Progenitor cell of endocrine pancreas (in vitro differentiated cells): ENCODE data around the gene TRIM47. TPM values are rescaled to one million over a fixed set of nuclear protein-coding genes. Genes with fewer than 3 reads are reported as not detected.
A peak's percentile ranks its signal among the peaks of the same experiment; 100 is the strongest.

ENCODE experiments used
- DNase-seq: peaks from one replicate; pipeline ENCODE4 v3.0.0; 2021; ENCODE audit warnings: low spot score; ENCODE audit not compliant: unreplicated experiment
- H3K27ac Mint-ChIP-seq: 2 replicates; pipeline ENCODE4 v1.8.0; 2021; ENCODE audit warnings: mild to moderate bottlenecking, moderate library complexity, mixed read lengths
- H3K27me3 Mint-ChIP-seq: 2 replicates; pipeline ENCODE4 v1.8.0; 2021; ENCODE audit warnings: mixed read lengths
- H3K36me3 Mint-ChIP-seq: 2 replicates; pipeline ENCODE4 v1.8.0; 2022; ENCODE audit warnings: mixed read lengths; ENCODE audit not compliant: insufficient read depth
- H3K4me1 Mint-ChIP-seq: 2 replicates; pipeline ENCODE4 v1.8.0; 2021; ENCODE audit warnings: low read depth, mixed read lengths
- H3K4me3 Mint-ChIP-seq: 2 replicates; pipeline ENCODE4 v1.8.0; 2021; ENCODE audit warnings: low read depth, mild to moderate bottlenecking, moderate library complexity, mixed read lengths
- H3K9me3 Mint-ChIP-seq: 2 replicates; pipeline ENCODE4 v1.8.0; 2021; ENCODE audit warnings: low read depth, mixed read lengths
- CTCF ChIP-seq: fragments of 200-600 bp; sonication (generic); IDR thresholded peaks from one replicate; pipeline ENCODE4 v1.5.0; 2021; ENCODE audit warnings: antibody characterized with exemption, mild to moderate bottlenecking; ENCODE audit not compliant: unreplicated experiment
- total RNA-seq: library from RNA; stranded (reverse); gene quantifications from 2 replicates; pipeline ENCODE4 v1.2.1, GENCODE V29; 2021

Gene TRIM47
- total RNA-seq, 1 donor from 2014 or later: 1.0 TPM

- Mint-ChIP-seq H3K4me1 (no peaks in the 10 kb centered on the region), H3K27ac (no peak overlapping the region), H3K9me3 (no peaks in the 10 kb centered on the region), H3K36me3 (peaks cover 1% of the 10 kb centered on the region), H3K27me3 (no peaks in the 10 kb centered on the region), H3K4me3 (no peak overlapping the region)
- DNase-seq: no peak
- no peak for TF ChIP-seq CTCF
Observed at GRCh38 chr17:75910699-75911098, 32.3 kb upstream of the TRIM47 start.

GRCh38 chr17:75909812-75910274, 31.5 kb upstream of the TRIM47 start:
- H3K9me3 Mint-ChIP-seq: no peaks in the 10 kb centered on the region
- peaks cover 1% of the 10 kb centered on the region for H3K36me3 Mint-ChIP-seq
- H3K4me1 Mint-ChIP-seq: no peaks in the 10 kb centered on the region
- DNase-seq: no peak
- H3K4me3 Mint-ChIP-seq: no peak overlapping the region
- no peaks in the 10 kb centered on the region for H3K27me3 Mint-ChIP-seq
- no peak for TF ChIP-seq CTCF
- no peak overlapping the region for H3K27ac Mint-ChIP-seq

- Mint-ChIP-seq H3K27me3 (no peaks in the 10 kb centered on the region), H3K9me3 (no peaks in the 10 kb centered on the region), H3K27ac (peak overlapping the region; percentile 84), H3K36me3 (no peaks in the 10 kb centered on the region), H3K4me1 (no peaks in the 10 kb centered on the region), H3K4me3 (no peak overlapping the region)
- DNase-seq: no peak
- TF ChIP-seq CTCF: no peak
Observed at GRCh38 chr17:75909051-75909811, 30.9 kb upstream of the TRIM47 start.

- H3K4me3 Mint-ChIP-seq: no peak overlapping the region
- DNase-seq: no peak
- H3K36me3 Mint-ChIP-seq: no peaks in the 10 kb centered on the region
- H3K9me3 Mint-ChIP-seq: no peaks in the 10 kb centered on the region
- peak overlapping the region; percentile 83 for H3K27ac Mint-ChIP-seq
- H3K4me1 Mint-ChIP-seq: peaks cover 2% of the 10 kb centered on the region
- no peak for TF ChIP-seq CTCF
- H3K27me3 Mint-ChIP-seq: no peaks in the 10 kb centered on the region
Observed at GRCh38 chr17:75908201-75908600, 29.8 kb upstream of the TRIM47 start.

GRCh38 chr17:75906143-75906884, 27.9 kb upstream of the TRIM47 start:
- no peak for TF ChIP-seq CTCF
- H3K27ac Mint-ChIP-seq: no peak overlapping the region
- H3K4me1 Mint-ChIP-seq: peaks cover 2% of the 10 kb centered on the region
- no peak overlapping the region for H3K4me3 Mint-ChIP-seq
- no peaks in the 10 kb centered on the region for H3K9me3 Mint-ChIP-seq
- H3K36me3 Mint-ChIP-seq: peaks cover 2% of the 10 kb centered on the region
- no peaks in the 10 kb centered on the region for H3K27me3 Mint-ChIP-seq
- DNase-seq: no peak
